Measurements from ENCODE around the gene ZNF324B.
"Not testable (repeated sequence)": the region's sequence is repeated elsewhere in the genome, so short reads cannot be mapped to it uniquely, and the experiment has no call there.

ZNF324B gene

DNA sequence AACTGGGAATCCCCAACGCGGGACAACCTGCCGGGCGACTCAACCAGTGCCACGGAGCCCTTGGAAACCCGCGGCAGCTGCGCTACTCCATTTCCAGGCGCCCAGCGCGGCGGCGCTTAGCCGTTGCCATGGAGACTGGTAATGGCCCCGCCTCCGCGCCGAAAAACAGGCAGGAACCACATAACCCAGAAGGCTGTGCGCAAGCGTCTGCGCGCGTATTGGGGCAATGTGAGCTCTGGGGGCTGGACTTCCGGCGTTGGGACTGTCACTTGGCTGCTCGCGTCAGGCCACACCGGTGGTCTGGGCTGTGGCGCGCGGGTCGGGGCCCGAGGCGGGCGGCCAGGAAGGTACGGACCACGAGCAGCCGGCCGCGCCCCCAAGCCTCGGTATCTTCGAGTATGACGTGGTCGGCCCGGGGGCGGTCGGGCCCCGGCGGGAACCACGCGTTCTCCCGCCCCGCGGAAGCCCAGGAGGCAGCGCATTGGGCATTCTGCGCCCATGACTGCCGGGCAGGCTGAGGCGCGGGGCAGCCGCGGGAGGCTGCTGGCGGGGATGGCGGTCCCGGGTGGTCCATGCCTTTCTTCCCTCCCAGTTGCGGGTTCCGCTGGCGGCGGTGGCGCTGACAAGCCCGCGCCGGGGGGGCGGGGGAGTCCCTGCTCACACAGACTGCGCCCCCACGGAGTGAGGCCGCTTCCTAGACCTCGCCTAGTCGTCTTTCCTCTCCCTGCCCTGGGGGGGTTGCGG is at the start of gene ZNF324B:
Gene ZNF324B (plus strand): TSS at position 265 of the 744 bp plus-strand sequence. CDS start 2,080 bp downstream, outside the sequence.
- H3K4me3 ChIP-seq (ENCODE audit: low read depth, low read length), result peak within 1 kb of the TSS; percentile 91
- TF ChIP-seq CTCF (IDR thresholded peaks at IDR 0.05; ENCODE audit: insufficient read depth, low read depth, low read length, missing control alignments), result no peak
- DNase-seq (ENCODE audit: low read depth), result peak; percentile 97

- no peak for TF ChIP-seq CTCF (IDR thresholded peaks at IDR 0.05; ENCODE audit: insufficient read depth, low read depth, low read length, missing control alignments)
- peak overlapping the region; percentile 65 for H3K4me3 ChIP-seq (ENCODE audit: low read depth, low read length)
- DNase-seq (ENCODE audit: low read depth), result no peak
Measured at GRCh38 chr19:58401840-58402421, 49.5 kb upstream of the ZNF324B start.

DNA sequence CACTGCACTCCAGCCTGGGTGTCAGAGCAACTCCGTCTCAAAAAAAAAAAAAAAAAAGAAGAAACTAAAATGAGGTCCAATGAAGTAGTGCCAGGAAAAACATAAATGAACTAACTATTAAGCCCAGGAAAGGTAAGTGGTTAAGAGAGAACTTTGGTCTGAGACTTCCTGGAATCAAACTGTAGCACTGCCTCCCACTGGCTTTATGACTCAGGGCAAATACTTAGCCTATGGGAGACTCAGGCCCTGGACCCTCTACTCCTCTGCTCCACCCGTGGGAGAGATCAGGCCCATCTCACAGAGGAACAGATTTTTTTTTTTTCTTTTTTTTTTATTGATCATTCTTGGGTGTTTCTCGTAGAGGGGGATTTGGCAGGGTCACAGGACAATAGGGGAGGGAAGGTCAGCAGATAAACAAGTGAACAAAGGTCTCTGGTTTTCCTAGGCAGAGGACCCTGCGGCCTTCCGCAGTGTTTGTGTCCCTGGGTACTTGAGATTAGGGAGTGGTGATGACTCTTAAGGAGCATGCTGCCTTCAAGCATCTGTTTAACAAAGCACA is 47.4 kb upstream of the ZNF324B start:
- H3K4me3 ChIP-seq (ENCODE audit: low read depth, low read length); DNase-seq (ENCODE audit: low read depth): not testable (repeated sequence)

GRCh38 chr19:58406818-58407657 is 44.4 kb upstream of the ZNF324B start:
- no peak for DNase-seq (ENCODE audit: low read depth)
- H3K4me3 ChIP-seq (ENCODE audit: low read depth, low read length), result peak overlapping the region; percentile 86
- TF ChIP-seq CTCF (IDR thresholded peaks at IDR 0.05; ENCODE audit: insufficient read depth, low read depth, low read length, missing control alignments), result peak; percentile 29

DNA sequence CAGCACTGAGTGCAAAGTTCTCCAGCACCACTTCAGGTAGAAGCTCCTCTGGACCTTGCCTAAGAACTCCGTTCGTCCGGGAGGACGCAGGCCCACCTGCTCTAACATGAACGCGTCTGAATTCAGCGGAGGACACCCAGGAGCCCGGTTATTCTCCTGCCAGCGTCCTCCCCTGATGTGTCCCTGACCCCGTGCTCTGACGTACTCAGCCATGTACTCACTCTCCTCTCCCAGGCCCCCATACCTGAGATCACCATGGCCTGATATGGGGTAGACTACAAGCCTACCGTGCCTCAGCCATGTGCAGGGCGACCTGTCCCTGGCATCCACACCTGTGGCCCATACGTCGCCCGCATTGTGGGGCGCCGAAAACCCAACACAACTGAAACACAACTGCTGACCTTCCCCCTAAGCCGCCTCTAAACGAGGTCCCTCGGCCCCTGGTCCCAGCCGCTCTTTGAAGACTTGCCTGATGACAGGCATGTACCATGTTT is 43.7 kb upstream of the ZNF324B start:
- H3K4me3 ChIP-seq (ENCODE audit: low read depth, low read length), result peak overlapping the region; percentile 86
- TF ChIP-seq CTCF (IDR thresholded peaks at IDR 0.05; ENCODE audit: insufficient read depth, low read depth, low read length, missing control alignments), result no peak
- no peak for DNase-seq (ENCODE audit: low read depth)

DNA sequence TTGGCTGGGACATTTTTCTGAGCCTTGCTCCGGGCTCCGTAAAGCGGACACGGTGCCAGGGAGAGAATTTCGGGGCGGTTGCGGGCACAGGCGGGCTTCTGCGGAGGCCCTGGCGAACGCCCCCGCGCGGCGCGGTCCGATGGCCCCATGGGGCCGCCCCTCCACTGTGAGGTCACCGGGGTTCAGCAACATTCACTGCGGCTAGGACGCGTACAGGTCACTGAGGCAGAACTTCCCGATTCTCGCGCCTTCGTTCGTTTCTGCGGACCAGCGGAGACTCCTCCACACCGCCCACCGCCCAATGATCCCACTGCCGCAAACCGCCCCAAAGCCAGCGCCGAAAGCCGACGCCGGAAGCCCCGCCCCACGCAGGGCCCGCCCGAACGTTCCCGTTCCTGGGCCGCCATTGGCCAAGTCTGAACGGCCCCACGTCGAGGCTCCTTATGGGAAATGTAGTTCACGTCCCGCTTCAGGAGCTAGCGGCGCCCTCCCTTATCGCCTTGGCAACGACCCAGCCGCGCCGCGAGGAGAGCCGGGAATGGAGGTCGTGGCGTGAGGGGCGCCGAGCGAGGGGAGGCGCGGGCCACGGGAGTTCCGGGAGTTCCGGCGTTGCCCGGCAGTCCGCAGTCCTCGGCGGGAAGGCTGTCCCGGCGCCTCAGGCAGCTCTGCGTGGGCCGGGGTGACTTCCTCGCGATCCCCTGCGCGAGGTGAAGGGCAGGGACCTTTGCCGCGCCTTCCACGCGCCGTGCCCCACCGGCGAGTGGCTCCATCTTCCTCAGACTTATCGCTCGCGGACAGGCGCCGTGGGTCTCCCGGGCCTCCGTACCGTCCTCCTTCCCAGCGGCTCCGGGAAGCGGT is 43.0 kb upstream of the ZNF324B start, which contains the start of gene ZNF584:
Gene ZNF584 (plus strand): TSS at position 498 of the 858 bp plus-strand sequence. CDS start 499 bp downstream, outside the sequence.
- peak; percentile 96 for DNase-seq (ENCODE audit: low read depth)
- H3K4me3 ChIP-seq (ENCODE audit: low read depth, low read length), result peak within 1 kb of the TSS; percentile 86
- TF ChIP-seq CTCF (IDR thresholded peaks at IDR 0.05; ENCODE audit: insufficient read depth, low read depth, low read length, missing control alignments), result no peak

Measured in GM12865 (cell line).